Kidney epithelial cell (primary cell): ENCODE measurements around the gene IP6K3. TPM values are rescaled to one million over a fixed set of nuclear protein-coding genes. Genes with fewer than 3 reads are reported as not detected.
A peak's percentile ranks its signal among the peaks of the same experiment; 100 is the strongest.

ENCODE experiments used
- DNase-seq: peaks from one replicate; pipeline ENCODE4 v3.0.0-alpha.2; 2010; ENCODE audit warnings: low read depth
- H3K27me3 ChIP-seq: 2 replicates; pipeline ENCODE4 v1.6.0; 2011; ENCODE audit warnings: low read length; ENCODE audit not compliant: control insufficient read depth, insufficient read depth
- H3K36me3 ChIP-seq: 2 replicates; pipeline ENCODE4 v1.5.1; 2011; ENCODE audit warnings: low read length; ENCODE audit not compliant: control insufficient read depth, insufficient read depth
- H3K4me3 ChIP-seq: 2 replicates; pipeline ENCODE4 v1.5.1; 2011; ENCODE audit warnings: low read depth, mild to moderate bottlenecking, control low read depth, low read length
- CTCF ChIP-seq: IDR thresholded peaks from 2 replicates; pipeline ENCODE4 v1.5.1; 2011; ENCODE audit warnings: mild to moderate bottlenecking, moderate library complexity, low read length, control low read depth, inconsistent platforms; ENCODE audit not compliant: insufficient read depth, poor library complexity, severe bottlenecking
- total RNA-seq: library from RNA; depleted of rRNA; stranded (reverse); fragments of >200 nt; gene quantifications from 2 replicates; pipeline ENCODE4 v1.2.3, GENCODE V29; 2015

The IP6K3 gene
- total RNA-seq, 1 donor from 2014 or later: 0.29 TPM

GRCh38 chr6:33705268-33705885 lies 41.3 kb downstream of the IP6K3 start:
- no peak for DNase-seq
- no peak for TF ChIP-seq CTCF
- peaks cover under 1% of the 10 kb centered on the region for H3K36me3 ChIP-seq

GRCh38 chr6:33704215-33705066 lies 42.3 kb downstream of the IP6K3 start:
- no peak for TF ChIP-seq CTCF
- Histone ChIP-seq H3K27me3 (no peaks in the 10 kb centered on the region), H3K4me3 (no peak overlapping the region), H3K36me3 (peaks cover 3% of the 10 kb centered on the region)
- no peak for DNase-seq

More at GRCh38 chr6:33705268-33705885, 41.3 kb downstream of the IP6K3 start:
- Histone ChIP-seq H3K27me3 (no peaks in the 10 kb centered on the region), H3K4me3 (no peak overlapping the region)

GRCh38 chr6:33702345-33702977 lies 44.2 kb downstream of the IP6K3 start:
- peaks cover 5% of the 10 kb centered on the region for H3K36me3 ChIP-seq
- DNase-seq: peak; percentile 23
- H3K27me3 ChIP-seq: no peaks in the 10 kb centered on the region
- peak; percentile 51 for TF ChIP-seq CTCF
- no peak overlapping the region for H3K4me3 ChIP-seq

- no peak overlapping the region for H3K4me3 ChIP-seq
- DNase-seq: peak; percentile 32
- peak; percentile 89 for TF ChIP-seq CTCF
- peaks cover 10% of the 10 kb centered on the region for H3K36me3 ChIP-seq
- H3K27me3 ChIP-seq: no peaks in the 10 kb centered on the region
These were observed 46.2 kb downstream of the IP6K3 start for GRCh38 chr6:33700391-33701050.

- no peak for DNase-seq
- no peak for TF ChIP-seq CTCF
- Histone ChIP-seq H3K27me3 (no peaks in the 10 kb centered on the region), H3K4me3 (no peak overlapping the region), H3K36me3 (peaks cover 12% of the 10 kb centered on the region)
These were observed 47.0 kb downstream of the IP6K3 start for GRCh38 chr6:33699739-33700138.
